ENCODE measurements around the gene ANKRD22. TPM values are rescaled to one million over a fixed set of nuclear protein-coding genes. Genes with fewer than 3 reads are reported as not detected.
"Not testable (repeated sequence)": the region's sequence is repeated elsewhere in the genome, so short reads cannot be mapped to it uniquely, and the experiment has no call there.

ANKRD22 gene
- total and polyA plus RNA-seq, 7 donors, result 0.01 to 0.05 TPM; not detected in 5

DNA sequence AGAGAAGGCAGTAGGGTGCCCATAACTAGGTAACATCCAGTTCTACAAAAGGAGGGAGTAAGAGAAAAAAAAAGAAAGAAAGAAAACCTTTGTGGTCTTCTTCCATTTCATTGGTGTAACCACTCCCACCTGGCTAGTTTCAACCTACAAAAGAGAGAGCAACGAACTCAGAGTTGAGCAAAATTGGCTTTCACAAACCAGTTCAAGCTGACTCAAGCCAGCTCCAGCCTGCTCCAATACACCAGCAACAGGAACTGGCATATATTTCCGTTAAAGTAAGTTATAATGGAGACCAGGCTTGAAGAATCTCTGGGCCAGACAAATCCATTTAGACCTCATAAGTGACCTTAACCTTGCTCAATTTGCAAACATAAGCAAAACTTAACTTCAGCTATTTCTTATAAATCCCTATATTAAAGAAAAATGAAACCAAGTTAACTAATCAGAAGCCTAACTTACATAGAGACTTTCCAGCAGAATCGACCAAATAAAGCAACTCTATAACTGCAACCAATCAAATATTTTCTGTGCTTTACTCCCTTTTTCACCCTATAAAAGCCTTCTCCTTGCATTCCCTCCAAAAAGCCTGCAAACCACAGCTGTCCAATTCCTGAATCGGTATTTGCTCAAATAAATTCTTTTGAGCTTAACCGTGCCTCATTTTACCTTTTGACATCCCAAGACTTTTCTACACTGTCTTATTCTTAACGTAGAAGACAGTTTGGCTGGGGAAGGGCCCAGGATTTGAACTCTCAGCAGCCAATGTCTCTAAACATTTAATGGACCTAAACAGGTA lies 10.1 kb downstream of the ANKRD22 start:
- DNase-seq, result no peak
- Histone ChIP-seq H3K27me3 (ENCODE audit: insufficient read depth in 3 of 3, low read length in 2 of 3) (peaks cover 0 to 5% (median 4%) of the 10 kb centered on the region in 3 donors), H3K4me3 (no peak overlapping the region), H3K27ac (no peak overlapping the region), H3K9me3 (no peaks in the 10 kb centered on the region), H3K36me3 (ENCODE audit: insufficient read depth in 1 of 2, low read depth in 1 of 2) (no peaks in the 10 kb centered on the region), H3K4me1 (no peaks in the 10 kb centered on the region)
- TF ChIP-seq CTCF (IDR thresholded peaks at IDR 0.05), result no peak
- no peak for ATAC-seq
- 52 to 63% (median 55%) methylated on average over 6 of the region's 6 CpGs for WGBS, 3 donors
- intact Hi-C loops (cut with DNase I), result no loop called here

GRCh38 chr10:88840881-88841280 lies 10.8 kb downstream of the ANKRD22 start:
- Histone ChIP-seq H3K27me3 (ENCODE audit: insufficient read depth in 3 of 3, low read length in 2 of 3) (peaks cover 0 to 5% (median 4%) of the 10 kb centered on the region in 3 donors), H3K4me1 (no peaks in the 10 kb centered on the region), H3K4me3 (no peak overlapping the region), H3K9me3 (no peaks in the 10 kb centered on the region), H3K27ac (no peak overlapping the region), H3K36me3 (ENCODE audit: insufficient read depth in 1 of 2, low read depth in 1 of 2) (no peaks in the 10 kb centered on the region)
- ATAC-seq, result no peak
- intact Hi-C loops (cut with DNase I), result no loop called here
- no peak for TF ChIP-seq CTCF (IDR thresholded peaks at IDR 0.05)
- 90 to 93% (median 93%) methylated on average over 5 of the region's 5 CpGs for WGBS, 3 donors
- no peak for DNase-seq

GRCh38 chr10:88840104-88840503 lies 11.5 kb downstream of the ANKRD22 start:
- WGBS, 3 donors, result 94 to 95% (median 94%) methylated on average over 3 of the region's 3 CpGs

DNA sequence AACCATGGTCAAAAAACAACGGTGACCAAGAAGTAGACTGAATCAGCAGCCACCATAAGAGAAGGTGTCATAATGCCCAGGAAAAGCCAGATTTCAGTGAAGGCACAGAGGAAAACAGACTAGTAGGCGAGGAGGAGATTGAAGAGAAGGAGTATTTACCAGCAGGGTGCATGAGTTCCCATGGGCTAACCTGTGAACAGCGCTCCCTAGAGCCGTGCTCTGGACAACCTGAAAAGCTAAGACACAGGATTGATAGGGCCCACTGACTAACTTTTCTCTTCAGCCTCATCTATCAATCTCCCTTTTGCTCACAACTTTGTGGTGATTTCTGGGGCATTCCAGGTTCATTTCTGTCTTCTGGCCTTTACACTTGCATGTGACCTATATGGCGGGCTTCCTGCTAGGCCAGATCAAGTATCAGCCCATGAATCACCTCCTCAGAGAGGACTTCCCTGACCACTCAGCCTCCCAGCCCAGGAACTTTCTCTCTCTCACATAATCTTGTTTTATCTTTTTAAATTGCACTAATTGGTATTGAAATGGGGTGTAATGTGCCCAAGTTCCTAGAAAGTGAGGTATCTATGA lies 12.8 kb downstream of the ANKRD22 start:
- H3K36me3 ChIP-seq (ENCODE audit: insufficient read depth in 1 of 2, low read depth in 1 of 2), result no peaks in the 10 kb centered on the region
- 96 to 98% (median 96%) methylated on average over 5 of the region's 5 CpGs for WGBS, 3 donors
- no peak overlapping the region for H3K27ac ChIP-seq
- no peak for TF ChIP-seq CTCF (IDR thresholded peaks at IDR 0.05)
- no peaks in the 10 kb centered on the region for H3K4me1 ChIP-seq
- ATAC-seq (no peak), DNase-seq (no peak)
- no peaks in the 10 kb centered on the region for H3K9me3 ChIP-seq
- H3K27me3 ChIP-seq (ENCODE audit: insufficient read depth in 3 of 3, low read length in 2 of 3), result peaks cover 0 to 5% (median 0%) of the 10 kb centered on the region in 3 donors
- intact Hi-C loops (cut with DNase I), result loop anchor here (5.0 kb wide), 4 partner anchors 38 to 373 kb away; no protein-coding TSS in a partner anchor
- no peak overlapping the region for H3K4me3 ChIP-seq

More at GRCh38 chr10:88840104-88840503, 11.5 kb downstream of the ANKRD22 start:
- intact Hi-C loops (cut with DNase I), result no loop called here
- no peaks in the 10 kb centered on the region for H3K36me3 ChIP-seq (ENCODE audit: insufficient read depth in 1 of 2, low read depth in 1 of 2)
- H3K27ac ChIP-seq, result no peak overlapping the region
- ATAC-seq (no peak), DNase-seq (no peak)
- H3K4me3 ChIP-seq, result no peak overlapping the region
- no peaks in the 10 kb centered on the region for H3K9me3 ChIP-seq
- H3K27me3 ChIP-seq (ENCODE audit: insufficient read depth in 3 of 3, low read length in 2 of 3), result peaks cover 0 to 5% (median 0%) of the 10 kb centered on the region in 3 donors
- no peaks in the 10 kb centered on the region for H3K4me1 ChIP-seq
- no peak for TF ChIP-seq CTCF (IDR thresholded peaks at IDR 0.05)

GRCh38 chr10:88837632-88838031 lies 14.0 kb downstream of the ANKRD22 start:
- not testable (repeated sequence) for H3K27me3 ChIP-seq (ENCODE audit: insufficient read depth in 3 of 3, low read length in 2 of 3); H3K27ac ChIP-seq; H3K36me3 ChIP-seq (ENCODE audit: insufficient read depth in 1 of 2, low read depth in 1 of 2); DNase-seq; H3K4me1 ChIP-seq; ATAC-seq; H3K9me3 ChIP-seq; H3K4me3 ChIP-seq
- intact Hi-C loops (cut with DNase I), result loop anchor here (5.0 kb wide), 4 partner anchors 40 to 375 kb away; no protein-coding TSS in a partner anchor
